RPMI7951 (cell line): ENCODE measurements around the gene DNAJB9. TPM values are rescaled to one million over a fixed set of nuclear protein-coding genes. Genes with fewer than 3 reads are reported as not detected.
A peak's percentile ranks its signal among the peaks of the same experiment; 100 is the strongest.

Experiments used
- DNase-seq: peaks from one replicate; pipeline ENCODE4 v3.0.0-alpha.2; 2012; ENCODE audit warnings: low read depth
- total RNA-seq: library from RNA; depleted of rRNA; stranded (reverse); fragments of >200 nt; shearing (Covaris generic); gene quantifications from 2 replicates; pipeline ENCODE4 v1.2.3, GENCODE V29; 2014; rRNA removed

The DNAJB9 gene
- total RNA-seq, 1 experiment from 2014 or later: 25.1 TPM

DNA sequence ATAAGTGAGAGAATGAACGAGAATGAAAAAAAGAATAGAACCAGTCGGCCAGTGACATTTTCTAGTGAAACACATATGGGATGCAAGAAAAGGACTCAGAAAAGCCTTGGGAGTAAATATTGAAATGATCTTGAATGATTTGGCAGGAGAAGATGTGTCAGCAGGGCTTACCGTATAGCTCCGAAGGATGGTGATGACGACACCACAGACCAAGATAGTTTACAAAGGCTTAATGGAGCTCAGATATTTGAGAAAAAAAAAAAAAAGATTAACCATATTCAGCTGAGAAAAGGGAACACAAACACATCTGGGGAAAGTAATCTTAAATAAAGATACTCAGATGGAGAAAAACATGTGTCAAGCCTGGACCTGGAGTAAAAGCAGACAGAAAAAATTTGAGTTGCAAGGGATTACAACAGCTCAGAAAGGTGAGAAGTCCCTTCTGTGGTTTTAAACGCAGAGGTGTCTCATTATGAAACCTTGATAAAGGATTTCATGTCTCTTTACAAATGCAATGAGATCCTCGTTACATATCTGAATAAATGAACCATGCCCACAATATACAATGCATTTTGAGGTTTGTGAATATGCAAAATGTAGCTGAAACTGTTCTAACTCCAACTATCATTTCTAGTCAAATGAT lies 36.0 kb downstream of the DNAJB9 start:
- no peak for DNase-seq

DNA sequence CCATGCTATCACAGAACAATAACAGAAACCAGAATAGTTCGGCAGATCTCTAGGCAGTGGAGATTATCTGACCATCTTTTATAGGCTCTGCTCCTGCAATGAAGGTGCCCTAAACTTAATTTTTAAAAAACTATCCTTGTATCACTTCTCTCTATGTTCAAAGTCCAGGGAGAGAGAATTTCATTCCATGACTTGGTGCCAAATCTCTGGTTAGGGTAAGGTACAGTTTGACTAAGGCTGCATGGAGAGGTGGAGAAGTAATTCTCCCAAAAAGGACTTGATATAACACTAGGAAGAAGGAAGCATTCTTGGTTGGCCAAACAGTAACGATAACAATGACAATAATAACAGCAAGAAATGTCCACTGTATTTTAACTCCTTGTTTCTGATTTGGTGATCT lies 40.0 kb downstream of the DNAJB9 start:
- DNase-seq: no peak

DNA sequence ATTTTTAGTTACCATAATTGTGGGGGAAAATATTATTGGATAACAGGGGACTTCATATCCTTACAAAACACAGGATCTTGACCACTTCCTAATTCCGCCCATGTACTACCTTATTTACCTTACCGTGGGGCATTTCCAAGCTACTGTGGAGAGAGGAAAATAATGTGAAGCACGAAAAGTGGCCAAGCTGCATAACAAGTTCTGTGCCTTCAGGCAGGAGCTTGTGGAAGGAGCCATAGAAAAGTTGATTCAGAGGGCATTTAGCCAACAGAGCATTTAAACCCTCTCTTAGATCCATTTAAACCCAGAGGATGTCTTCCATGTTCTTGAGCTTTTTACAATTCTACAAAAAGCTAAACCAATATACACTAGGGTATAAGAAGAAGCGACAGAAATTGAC lies 41.6 kb downstream of the DNAJB9 start:
- no peak for DNase-seq

DNA sequence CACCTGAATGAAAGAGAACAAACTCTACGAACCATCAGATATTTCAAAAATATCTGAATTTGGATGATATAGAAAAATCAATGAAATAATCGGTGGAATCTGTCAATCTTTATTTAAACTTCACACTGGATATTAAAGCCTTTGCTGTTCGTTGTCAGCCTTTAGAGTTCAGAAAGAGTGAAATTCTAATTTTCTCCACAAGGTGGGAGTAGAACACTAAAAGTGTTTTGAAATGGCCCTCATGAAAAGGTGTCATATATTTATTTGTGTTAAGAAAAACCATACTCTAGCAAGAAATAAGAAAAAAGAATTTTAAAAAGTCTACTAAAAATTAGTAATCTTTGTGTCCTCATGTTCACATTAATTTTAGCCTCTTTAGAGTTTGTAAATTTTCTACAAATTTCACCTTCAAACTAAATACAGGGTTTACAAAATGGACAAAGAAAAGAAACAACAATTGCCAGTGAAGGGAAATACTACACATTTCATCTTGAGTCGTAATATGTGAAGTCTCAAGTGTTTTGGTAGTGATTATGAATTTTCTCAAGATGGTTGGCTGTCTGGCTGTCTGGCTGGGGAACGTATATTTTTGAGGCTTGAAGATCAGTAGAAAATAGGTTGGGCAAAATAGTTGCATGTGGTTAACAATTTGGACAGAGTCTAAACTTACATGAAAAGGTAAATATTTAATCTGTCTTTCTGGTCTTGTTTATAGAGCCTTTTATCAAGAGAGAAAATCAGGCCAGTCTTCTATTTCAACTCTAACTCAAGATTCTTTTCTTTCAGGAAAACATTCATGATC lies 43.7 kb downstream of the DNAJB9 start:
- DNase-seq: peak; percentile 32

DNA sequence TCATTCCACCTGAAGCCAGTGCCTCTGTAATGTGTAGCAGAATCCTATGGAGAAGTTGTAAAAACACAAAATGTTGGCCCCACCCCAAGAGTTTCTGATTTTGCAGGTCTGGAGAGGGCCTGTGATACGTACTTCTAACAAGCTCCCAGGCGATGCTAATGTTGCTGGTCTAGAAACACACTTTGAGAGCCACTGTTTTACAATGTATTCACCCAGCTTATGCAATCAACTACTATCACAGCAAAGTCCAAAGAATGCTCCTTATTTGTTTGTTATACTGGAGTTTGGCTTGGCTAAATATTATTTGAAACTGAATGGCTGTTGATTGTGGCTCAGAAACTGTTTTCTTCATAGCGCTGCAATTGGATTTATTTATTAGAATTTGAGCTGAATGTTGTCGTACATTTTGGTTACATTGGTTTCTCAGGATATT lies 44.3 kb downstream of the DNAJB9 start:
- DNase-seq: no peak

DNA sequence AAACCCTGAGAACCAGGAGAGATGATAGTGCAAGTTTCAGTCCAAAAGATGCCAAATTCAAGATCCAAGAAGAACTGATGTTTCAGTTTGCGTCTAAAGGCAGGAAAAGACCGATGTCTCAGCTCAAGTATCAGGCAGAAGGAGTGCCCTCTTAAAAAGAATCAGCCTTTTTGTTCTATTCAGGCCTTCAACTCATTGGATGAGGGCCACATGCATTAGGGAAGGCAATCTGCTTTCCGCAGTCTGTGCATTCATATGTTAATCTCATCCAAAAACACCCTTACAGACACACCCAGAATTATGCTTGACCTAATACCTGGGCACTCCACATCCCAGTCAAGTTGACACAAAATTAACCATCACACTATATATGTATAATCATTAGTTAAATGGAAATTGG lies 45.2 kb downstream of the DNAJB9 start:
- DNase-seq: no peak

DNA sequence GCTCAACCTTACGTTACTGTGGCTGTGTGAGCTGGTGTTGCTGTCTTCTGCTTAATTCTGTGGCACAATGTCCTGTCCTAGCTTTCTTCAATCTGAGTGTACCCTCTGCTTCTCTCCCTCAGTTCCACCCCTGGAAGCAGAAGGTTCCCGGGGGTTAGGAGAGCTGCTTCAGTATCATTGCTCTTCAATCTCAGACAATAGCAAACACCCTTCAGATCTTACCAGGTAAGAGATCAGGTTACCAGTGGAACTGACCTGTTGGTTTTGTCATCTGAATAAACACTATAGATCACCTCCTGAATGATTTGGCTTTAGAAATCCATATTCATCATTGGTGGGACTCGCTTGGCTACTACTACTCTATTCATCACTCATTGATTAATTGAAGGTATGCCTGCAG lies 48.4 kb downstream of the DNAJB9 start:
- no peak for DNase-seq

DNA sequence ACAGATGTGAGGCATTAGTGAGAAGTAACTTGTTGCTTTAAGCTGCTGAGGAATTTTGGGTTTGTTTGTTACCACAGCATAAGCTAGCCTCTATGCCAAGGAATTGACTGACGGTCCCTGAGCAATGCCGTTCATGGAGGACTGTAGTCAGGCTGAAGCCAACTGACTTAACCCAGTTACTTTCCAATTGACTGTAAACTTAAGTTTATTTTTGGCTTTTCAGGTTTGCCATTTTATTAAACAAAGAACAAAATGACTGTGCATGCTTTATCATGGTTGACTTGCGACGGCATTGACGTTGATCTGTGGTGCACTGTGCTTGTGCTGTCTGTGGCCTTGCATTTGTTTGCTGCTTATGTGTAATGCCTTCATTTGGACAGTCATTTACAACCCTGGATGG lies 53.5 kb downstream of the DNAJB9 start:
- DNase-seq: no peak

Other genes starting within 250 kb of the DNAJB9 start
- gene NRCAM, start 113.4 kb upstream of the DNAJB9 start, total RNA-seq: 0.78 and 1.7 TPM in 2 replicates
- 38.7 and 40.6 TPM in 2 replicates for gene PNPLA8, start 43.7 kb upstream of the DNAJB9 start, total RNA-seq
- 44.9 and 45.8 TPM in 2 replicates for gene THAP5, start 168 bp upstream of the DNAJB9 start, total RNA-seq